WTC11 (cell line): ENCODE results near the gene CYP4F12. TPM values are rescaled to one million over a fixed set of nuclear protein-coding genes. Genes with fewer than 3 reads are reported as not detected.

ENCODE experiments used
- ATAC-seq: fragments of 200-7000 bp; cut with Tn5 transposase; 2 replicates; pipeline ENCODE4 v1.10.0; 2021; ENCODE audit warnings: mild to moderate bottlenecking, moderate library complexity
- CTCF ChIA-PET: fragments of 300-600 bp; sonication (Branson Sonifier 250); formaldehyde crosslinking; loops from one replicate; lab custom pipeline; 2021; ENCODE audit warnings: antibody characterized with exemption; lab: Charles Lee
- POLR2A ChIA-PET: fragments of 350-600 bp; sonication (Branson Sonifier 250); formaldehyde crosslinking; loops from one replicate; lab custom pipeline; 2021; ENCODE audit warnings: antibody characterized with exemption; lab: Charles Lee
- DNase-seq: peaks from one replicate; pipeline ENCODE4 v3.0.0; 2021; ENCODE audit warnings: low spot score
- H3K27ac Mint-ChIP-seq: 2 replicates; pipeline ENCODE4 v1.8.0; 2021; ENCODE audit warnings: mixed read lengths
- H3K27me3 Mint-ChIP-seq: 2 replicates; pipeline ENCODE4 v1.8.0; 2021; ENCODE audit warnings: low read depth, mild to moderate bottlenecking, moderate library complexity, mixed read lengths
- H3K36me3 Mint-ChIP-seq: 2 replicates; pipeline ENCODE4 v1.8.0; 2021; ENCODE audit warnings: mixed read lengths
- H3K4me1 Mint-ChIP-seq: 2 replicates; pipeline ENCODE4 v1.8.0; 2022; ENCODE audit warnings: mixed read lengths
- H3K4me3 Mint-ChIP-seq: 2 replicates; pipeline ENCODE4 v1.8.0; 2021; ENCODE audit warnings: mild to moderate bottlenecking, moderate library complexity, mixed read lengths
- H3K9me3 Mint-ChIP-seq: 2 replicates; pipeline ENCODE4 v1.8.0; 2021; ENCODE audit warnings: mixed read lengths
- ATF1 ChIP-seq: sonication (generic); formaldehyde crosslinking; IDR thresholded peaks from 2 replicates; pipeline ENCODE4 v1.8.1; 2023; ENCODE audit warnings: mild to moderate bottlenecking, moderate library complexity, missing genetic modification reagents
- E2F5 ChIP-seq: sonication (generic); formaldehyde crosslinking; IDR thresholded peaks from 2 replicates; pipeline ENCODE4 v1.8.1; 2022; ENCODE audit warnings: mild to moderate bottlenecking, moderate library complexity, missing genetic modification reagents
- ESRRA ChIP-seq: sonication (generic); formaldehyde crosslinking; IDR thresholded peaks from 2 replicates; pipeline ENCODE4 v1.8.1; 2022; ENCODE audit warnings: mild to moderate bottlenecking, missing genetic modification reagents, borderline replicate concordance
- FOXK1 ChIP-seq: sonication (generic); formaldehyde crosslinking; IDR thresholded peaks from 2 replicates; pipeline ENCODE4 v1.8.0; 2022; ENCODE audit warnings: mild to moderate bottlenecking, moderate library complexity, missing genetic modification reagents
- GTF2I ChIP-seq: fragments of 250-450 bp; sonication (Bioruptor Pico); conservative IDR thresholded peaks from 2 replicates; pipeline ENCODE4 v1.4.0; 2021; ENCODE audit warnings: mild to moderate bottlenecking
- HMGA2 ChIP-seq: fragments of 250-450 bp; sonication (Bioruptor Pico); IDR thresholded peaks from 2 replicates; pipeline ENCODE4 v1.4.0; 2021; ENCODE audit warnings: mild to moderate bottlenecking, moderate library complexity
- JUN ChIP-seq: sonication (generic); formaldehyde crosslinking; IDR thresholded peaks from 2 replicates; pipeline ENCODE4 v1.8.0; 2023; ENCODE audit warnings: mild to moderate bottlenecking, missing genetic modification reagents
- NR3C1 ChIP-seq: sonication (generic); formaldehyde crosslinking; conservative IDR thresholded peaks from 2 replicates; pipeline ENCODE4 v1.8.1; 2023; ENCODE audit warnings: low read depth, mild to moderate bottlenecking, missing genetic modification reagents
- ZBTB21 ChIP-seq: sonication (generic); formaldehyde crosslinking; IDR thresholded peaks from 2 replicates; pipeline ENCODE4 v1.8.1; 2023; ENCODE audit warnings: mild to moderate bottlenecking, missing genetic modification reagents, borderline replicate concordance
- ZNF219 ChIP-seq: sonication (generic); formaldehyde crosslinking; IDR thresholded peaks from 2 replicates; pipeline ENCODE4 v1.8.0; 2023; ENCODE audit warnings: missing genetic modification reagents, mild to moderate bottlenecking, borderline replicate concordance
- ZNF396 ChIP-seq: fragments of 250-450 bp; sonication (Bioruptor Pico); IDR thresholded peaks from 2 replicates; pipeline ENCODE4 v1.8.0; 2021; ENCODE audit warnings: mild to moderate bottlenecking, moderate library complexity, borderline replicate concordance
- ZNF532 ChIP-seq: fragments of 250-450 bp; sonication (Bioruptor Pico); IDR thresholded peaks from 2 replicates; pipeline ENCODE4 v1.9.0; 2021; ENCODE audit warnings: mild to moderate bottlenecking, borderline replicate concordance
- ZSCAN18 ChIP-seq: fragments of 250-450 bp; sonication (Bioruptor Pico); IDR thresholded peaks from 2 replicates; pipeline ENCODE4 v2.1.2; 2022; ENCODE audit warnings: mild to moderate bottlenecking, moderate library complexity
- total RNA-seq: library from RNA; stranded (reverse); gene quantifications from 3 replicates; pipeline ENCODE4 v1.2.3, GENCODE V29; 2021
- TF ChIP-seq, protein P1 (sequence below): sonication (generic); formaldehyde crosslinking; conservative IDR thresholded peaks from 2 replicates; pipeline ENCODE4 v1.8.1; 2023; ENCODE audit warnings: mild to moderate bottlenecking, low read depth, missing genetic modification reagents, moderate library complexity
- TF ChIP-seq, protein P2 (sequence below): sonication (generic); formaldehyde crosslinking; IDR thresholded peaks from 2 replicates; pipeline ENCODE4 v1.8.0; 2023; ENCODE audit warnings: missing genetic modification reagents, mild to moderate bottlenecking, borderline replicate concordance

CYP4F12 gene
- total RNA-seq, 1 experiment from 2014 or later: not detected

DNA sequence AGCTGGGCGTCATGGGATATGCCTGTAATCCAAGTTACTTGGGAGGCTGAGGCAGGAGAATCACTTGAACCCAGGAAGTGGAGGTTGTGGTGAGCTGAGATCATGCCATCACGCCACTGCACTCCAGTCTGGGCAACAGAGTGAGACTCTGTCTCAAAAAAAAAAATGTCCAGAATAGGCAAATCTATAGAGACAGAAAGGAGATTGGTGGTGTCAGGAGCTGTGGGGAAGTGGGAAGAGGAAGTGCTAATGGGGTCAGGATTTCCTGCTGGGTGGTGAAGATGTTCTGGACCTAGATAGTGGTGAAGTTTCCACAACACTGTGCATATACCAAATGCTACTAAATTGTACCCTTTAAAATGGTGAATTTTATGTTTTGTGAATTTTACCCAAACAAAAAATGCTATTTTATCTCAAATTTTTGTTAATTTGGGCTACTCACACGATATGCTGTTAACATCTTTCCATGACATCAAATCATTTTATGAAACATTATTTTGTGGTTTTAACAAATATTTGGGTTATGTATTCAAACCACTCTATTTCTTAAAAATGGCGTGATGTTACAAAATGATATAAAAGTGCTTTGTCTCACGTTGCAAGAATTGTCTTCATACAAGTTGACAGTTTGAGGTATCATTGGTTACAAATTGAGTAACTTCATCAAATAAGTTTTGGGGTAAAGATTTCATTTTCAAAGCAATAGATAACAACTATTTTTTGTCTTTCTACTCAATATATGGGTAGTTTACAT, 39.6 kb upstream of the CYP4F12 start:
- TF ChIP-seq, protein P1, sequence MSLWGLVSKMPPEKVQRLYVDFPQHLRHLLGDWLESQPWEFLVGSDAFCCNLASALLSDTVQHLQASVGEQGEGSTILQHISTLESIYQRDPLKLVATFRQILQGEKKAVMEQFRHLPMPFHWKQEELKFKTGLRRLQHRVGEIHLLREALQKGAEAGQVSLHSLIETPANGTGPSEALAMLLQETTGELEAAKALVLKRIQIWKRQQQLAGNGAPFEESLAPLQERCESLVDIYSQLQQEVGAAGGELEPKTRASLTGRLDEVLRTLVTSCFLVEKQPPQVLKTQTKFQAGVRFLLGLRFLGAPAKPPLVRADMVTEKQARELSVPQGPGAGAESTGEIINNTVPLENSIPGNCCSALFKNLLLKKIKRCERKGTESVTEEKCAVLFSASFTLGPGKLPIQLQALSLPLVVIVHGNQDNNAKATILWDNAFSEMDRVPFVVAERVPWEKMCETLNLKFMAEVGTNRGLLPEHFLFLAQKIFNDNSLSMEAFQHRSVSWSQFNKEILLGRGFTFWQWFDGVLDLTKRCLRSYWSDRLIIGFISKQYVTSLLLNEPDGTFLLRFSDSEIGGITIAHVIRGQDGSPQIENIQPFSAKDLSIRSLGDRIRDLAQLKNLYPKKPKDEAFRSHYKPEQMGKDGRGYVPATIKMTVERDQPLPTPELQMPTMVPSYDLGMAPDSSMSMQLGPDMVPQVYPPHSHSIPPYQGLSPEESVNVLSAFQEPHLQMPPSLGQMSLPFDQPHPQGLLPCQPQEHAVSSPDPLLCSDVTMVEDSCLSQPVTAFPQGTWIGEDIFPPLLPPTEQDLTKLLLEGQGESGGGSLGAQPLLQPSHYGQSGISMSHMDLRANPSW (CRISPR knock-in tag): no peak
- no peak for TF ChIP-seq ZNF532 (CRISPR knock-in tag)
- no peak for TF ChIP-seq JUN (CRISPR knock-in tag)
- no peak for TF ChIP-seq E2F5 (CRISPR knock-in tag)
- TF ChIP-seq GTF2I: no peak
- TF ChIP-seq ZSCAN18 (CRISPR knock-in tag): no peak
- TF ChIP-seq ESRRA: no peak
- no peak for TF ChIP-seq ATF1 (CRISPR knock-in tag)
- no peak overlapping the region for H3K4me3 Mint-ChIP-seq
- DNase-seq: no peak
- ChIA-PET POLR2A (interaction anchor here (0.6 kb wide), 1 partner anchor 1419 kb away, joined by 3 read pairs; no protein-coding TSS in a partner anchor), CTCF (no interaction called here)
- H3K36me3 Mint-ChIP-seq: peaks cover 27% of the 10 kb centered on the region
- H3K27me3 Mint-ChIP-seq: peaks cover 6% of the 10 kb centered on the region
- ATAC-seq: no peak
- H3K27ac Mint-ChIP-seq: no peak overlapping the region
- peaks cover 54% of the 10 kb centered on the region for H3K9me3 Mint-ChIP-seq
- no peaks in the 10 kb centered on the region for H3K4me1 Mint-ChIP-seq

DNA sequence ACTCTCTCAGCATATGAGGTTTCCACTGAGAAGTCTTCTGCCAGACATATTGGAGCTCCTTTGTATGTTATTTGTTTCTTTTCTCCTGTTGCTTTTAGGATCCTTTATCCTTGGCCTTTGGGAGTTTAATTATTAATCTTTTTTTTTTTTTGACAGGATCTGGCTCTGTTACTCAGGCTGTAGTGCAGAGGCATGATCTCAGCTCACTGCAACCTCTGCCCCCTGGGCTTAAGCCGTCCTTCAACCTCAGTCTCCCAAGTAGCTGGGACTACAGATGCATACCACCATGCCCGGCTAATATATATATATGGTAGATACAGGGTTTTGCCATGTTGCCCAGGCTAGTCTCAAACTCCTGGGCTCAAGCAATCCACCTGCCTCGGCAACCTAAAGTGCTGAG, 38.8 kb upstream of the CYP4F12 start:
- Mint-ChIP-seq H3K9me3 (peaks cover 54% of the 10 kb centered on the region), H3K36me3 (peaks cover 27% of the 10 kb centered on the region), H3K4me1 (no peaks in the 10 kb centered on the region), H3K4me3 (no peak overlapping the region), H3K27ac (no peak overlapping the region), H3K27me3 (peaks cover 6% of the 10 kb centered on the region)
- ATAC-seq (no peak), DNase-seq (no peak)
- ChIA-PET CTCF (no interaction called here), POLR2A (interaction anchor here (0.6 kb wide), 1 partner anchor 1419 kb away, joined by 3 read pairs; no protein-coding TSS in a partner anchor)
- TF ChIP-seq ZBTB21 (CRISPR knock-in tag) (no peak), ZNF396 (CRISPR knock-in tag) (no peak), E2F5 (CRISPR knock-in tag) (no peak), HMGA2 (no peak), FOXK1 (CRISPR knock-in tag) (no peak), ZNF219 (CRISPR knock-in tag) (no peak), ATF1 (CRISPR knock-in tag) (no peak), NR3C1 (CRISPR knock-in tag) (no peak)
- TF ChIP-seq, protein P1 (CRISPR knock-in tag): no peak
- TF ChIP-seq, protein P2, sequence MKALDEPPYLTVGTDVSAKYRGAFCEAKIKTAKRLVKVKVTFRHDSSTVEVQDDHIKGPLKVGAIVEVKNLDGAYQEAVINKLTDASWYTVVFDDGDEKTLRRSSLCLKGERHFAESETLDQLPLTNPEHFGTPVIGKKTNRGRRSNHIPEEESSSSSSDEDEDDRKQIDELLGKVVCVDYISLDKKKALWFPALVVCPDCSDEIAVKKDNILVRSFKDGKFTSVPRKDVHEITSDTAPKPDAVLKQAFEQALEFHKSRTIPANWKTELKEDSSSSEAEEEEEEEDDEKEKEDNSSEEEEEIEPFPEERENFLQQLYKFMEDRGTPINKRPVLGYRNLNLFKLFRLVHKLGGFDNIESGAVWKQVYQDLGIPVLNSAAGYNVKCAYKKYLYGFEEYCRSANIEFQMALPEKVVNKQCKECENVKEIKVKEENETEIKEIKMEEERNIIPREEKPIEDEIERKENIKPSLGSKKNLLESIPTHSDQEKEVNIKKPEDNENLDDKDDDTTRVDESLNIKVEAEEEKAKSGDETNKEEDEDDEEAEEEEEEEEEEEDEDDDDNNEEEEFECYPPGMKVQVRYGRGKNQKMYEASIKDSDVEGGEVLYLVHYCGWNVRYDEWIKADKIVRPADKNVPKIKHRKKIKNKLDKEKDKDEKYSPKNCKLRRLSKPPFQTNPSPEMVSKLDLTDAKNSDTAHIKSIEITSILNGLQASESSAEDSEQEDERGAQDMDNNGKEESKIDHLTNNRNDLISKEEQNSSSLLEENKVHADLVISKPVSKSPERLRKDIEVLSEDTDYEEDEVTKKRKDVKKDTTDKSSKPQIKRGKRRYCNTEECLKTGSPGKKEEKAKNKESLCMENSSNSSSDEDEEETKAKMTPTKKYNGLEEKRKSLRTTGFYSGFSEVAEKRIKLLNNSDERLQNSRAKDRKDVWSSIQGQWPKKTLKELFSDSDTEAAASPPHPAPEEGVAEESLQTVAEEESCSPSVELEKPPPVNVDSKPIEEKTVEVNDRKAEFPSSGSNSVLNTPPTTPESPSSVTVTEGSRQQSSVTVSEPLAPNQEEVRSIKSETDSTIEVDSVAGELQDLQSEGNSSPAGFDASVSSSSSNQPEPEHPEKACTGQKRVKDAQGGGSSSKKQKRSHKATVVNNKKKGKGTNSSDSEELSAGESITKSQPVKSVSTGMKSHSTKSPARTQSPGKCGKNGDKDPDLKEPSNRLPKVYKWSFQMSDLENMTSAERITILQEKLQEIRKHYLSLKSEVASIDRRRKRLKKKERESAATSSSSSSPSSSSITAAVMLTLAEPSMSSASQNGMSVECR: no peak
